GM12878 (cell line): ENCODE measurements around the gene ARX. TPM values are rescaled to one million over a fixed set of nuclear protein-coding genes. Genes with fewer than 3 reads are reported as not detected.

Source experiments
- ATAC-seq: fragments of 200-7000 bp; cut with Tn5 transposase; 3 replicates; pipeline ENCODE4 v1.9.1; 2020; ENCODE audit warnings: mild to moderate bottlenecking, moderate library complexity
- BruUV-seq: library from RNA; stranded (reverse); fragments of 400-500 nt; replicated peaks from 2 replicates; lab custom pipeline; 2021; lab: Mats Ljungman, UMichigan
- CTCF ChIA-PET: fragments of 300-600 bp; sonication (Branson Sonifier 250); formaldehyde crosslinking; extraction: SDS; loops from one replicate; lab custom pipeline; 2021; ENCODE audit warnings: inconsistent platforms; lab: Yijun Ruan, JAX
- POLR2A ChIA-PET: fragments of 350-600 bp; formaldehyde crosslinking; extraction: SDS; loops from one replicate; lab custom pipeline; 2021; ENCODE audit warnings: inconsistent platforms; lab: Charles Lee
- RAD21 ChIA-PET: fragments of 300-600 bp; sonication (Branson Sonifier 250); formaldehyde crosslinking; loops from one replicate; lab custom pipeline; 2023; ENCODE audit warnings: antibody characterized with exemption; ENCODE audit not compliant: unreplicated experiment; lab: Charles Lee
- SMC1A ChIA-PET: fragments of 300-600 bp; sonication (Branson Sonifier 250); formaldehyde crosslinking; loops from one replicate; lab custom pipeline; 2023; ENCODE audit not compliant: unreplicated experiment, uncharacterized antibody; lab: Charles Lee
- DNase-seq: peaks from one replicate; pipeline ENCODE4 v3.0.0-alpha.2; 2011; ENCODE audit warnings: low read depth, low spot score
- FAIRE-seq: peaks from 3 replicates; lab custom pipeline; 2011; peaks lifted over from hg19 to GRCh38; lab: Jason Lieb, UNC
- H2AFZ ChIP-seq: 2 replicates; pipeline ENCODE4 v1.6.0; 2011; ENCODE audit warnings: low read depth, low read length, control low read depth; ENCODE audit not compliant: control insufficient read depth
- H3K27ac ChIP-seq: 2 replicates; pipeline ENCODE4 v1.5.1; 2011; ENCODE audit warnings: control low read depth; ENCODE audit not compliant: control insufficient read depth, insufficient read depth
- H3K27me3 ChIP-seq, 2 experiments: replicated peaks in 1 of 2; 2 replicates each; pipeline versions ENCODE4 v1.6.0 to v1.6.1; 2011; ENCODE audit warnings: low read length in 1 of 2; ENCODE audit not compliant: control insufficient read depth in 2 of 2, insufficient read depth in 2 of 2
- H3K36me3 ChIP-seq, 2 experiments: 2 replicates each; pipeline ENCODE4 v1.5.1; 2011; ENCODE audit warnings: low read length in 1 of 2; ENCODE audit not compliant: control insufficient read depth in 2 of 2, insufficient read depth in 2 of 2
- H3K4me1 ChIP-seq: 2 replicates; pipeline ENCODE4 v1.6.1; 2011; ENCODE audit warnings: mild to moderate bottlenecking, low read length, moderate library complexity, mixed read lengths; ENCODE audit not compliant: control insufficient read depth, insufficient read depth
- H3K4me2 ChIP-seq: 2 replicates; pipeline ENCODE4 v1.6.0; 2011; ENCODE audit warnings: control low read depth; ENCODE audit not compliant: control insufficient read depth, insufficient read depth
- H3K4me3 ChIP-seq: fragments of 200-600 bp; sonication (generic); 2 replicates; pipeline ENCODE4 v1.5.1; 2016
- H3K79me2 ChIP-seq: 2 replicates; pipeline ENCODE4 v1.6.0; 2011; ENCODE audit warnings: low read length; ENCODE audit not compliant: control insufficient read depth, insufficient read depth
- H3K9ac ChIP-seq: 2 replicates; pipeline ENCODE4 v1.8.0; 2011; ENCODE audit warnings: low read length, control low read depth, mixed read lengths; ENCODE audit not compliant: control insufficient read depth, insufficient read depth
- H3K9me3 ChIP-seq: replicated peaks from 3 replicates; pipeline ENCODE4 v1.5.1; 2011; ENCODE audit warnings: mild to moderate bottlenecking, low read length; ENCODE audit not compliant: control insufficient read depth, insufficient read depth
- H4K20me1 ChIP-seq: 2 replicates; pipeline ENCODE4 v1.6.0; 2011; ENCODE audit not compliant: control insufficient read depth, insufficient read depth
- CUX1 ChIP-seq: IDR thresholded peaks from 2 replicates; pipeline ENCODE4 v1.6.1; 2012; ENCODE audit warnings: improper control_type of control experiment, low read depth, low read length; ENCODE audit not compliant: insufficient replicate concordance
- E4F1 ChIP-seq: fragments of 450-650 bp; IDR thresholded peaks from 2 replicates; pipeline ENCODE4 v1.6.1; 2018; ENCODE audit warnings: borderline replicate concordance, mild to moderate bottlenecking; ENCODE audit not compliant: partially characterized antibody
- GATAD2B ChIP-seq: fragments of 450-650 bp; conservative IDR thresholded peaks from 2 replicates; pipeline ENCODE4 v1.6.1; 2017; ENCODE audit warnings: low read depth, mild to moderate bottlenecking, moderate library complexity
- HSF1 ChIP-seq: fragments of 150-350 bp; IDR thresholded peaks from 2 replicates; pipeline ENCODE4 v1.6.1; 2014; ENCODE audit warnings: mild to moderate bottlenecking, low read depth, low read length
- IRF3 ChIP-seq: fragments of 450-650 bp; IDR thresholded peaks from 2 replicates; pipeline ENCODE4 v1.6.1; 2014; ENCODE audit warnings: mild to moderate bottlenecking
- KLF5 ChIP-seq: fragments of 450-650 bp; IDR thresholded peaks from 2 replicates; pipeline ENCODE4 v1.6.1; 2014; ENCODE audit warnings: mild to moderate bottlenecking; ENCODE audit not compliant: partially characterized antibody
- MEF2A ChIP-seq: IDR thresholded peaks from 2 replicates; pipeline ENCODE4 v1.6.1; 2011; ENCODE audit warnings: low read depth, mild to moderate bottlenecking, low read length, moderate library complexity; ENCODE audit not compliant: insufficient read depth
- NRF1 ChIP-seq: conservative IDR thresholded peaks from 2 replicates; pipeline ENCODE4 v1.6.1; 2011; ENCODE audit warnings: mild to moderate bottlenecking, low read depth, low read length, improper control_type of control experiment
- RELA ChIP-seq: fragments of 450-650 bp; IDR thresholded peaks from 2 replicates; pipeline ENCODE4 v1.8.0; 2014; ENCODE audit warnings: borderline replicate concordance; ENCODE audit not compliant: partially characterized antibody
- RFX5 ChIP-seq: IDR thresholded peaks from 2 replicates; pipeline ENCODE4 v1.6.1; 2011; ENCODE audit warnings: low read depth, low read length, improper control_type of control experiment
- SUZ12 ChIP-seq: fragments of 200-600 bp; sonication (generic); IDR thresholded peaks from one replicate; pipeline ENCODE4 v1.6.1; 2018; ENCODE audit warnings: antibody characterized with exemption, mild to moderate bottlenecking; ENCODE audit not compliant: unreplicated experiment
- ZZZ3 ChIP-seq: IDR thresholded peaks from 2 replicates; pipeline ENCODE4 v1.6.1; 2011; ENCODE audit warnings: low read depth; ENCODE audit not compliant: control insufficient read depth, insufficient read length
- WGBS: methylation state at CpG from one replicate; pipeline ENCODE4 v1.1.6; 2016; ENCODE audit warnings: low lambda C conversion rate; ENCODE audit not compliant: insufficient replicate concordance, insufficient coverage; ENCODE audit errors: missing lambda C conversion rate; 5-methylcytosine and 5-hydroxymethylcytosine counted together
- in situ Hi-C: fragments of 300-500 bp; cut with MboI; formaldehyde crosslinking; loops from 9 replicates; pipeline ENCODE4 v1.14.3; 2018; ENCODE audit warnings: mixed read lengths
- intact Hi-C: fragments of 100-400 bp; cut with micrococcal nuclease; formaldehyde crosslinking; loops from one replicate; pipeline ENCODE4 v1.14.2; 2022; ENCODE audit not compliant: unreplicated experiment
- polyA plus RNA-seq, 11 experiments: library from polyadenylated mRNA; depleted of rRNA in 4 of 11; unstranded in 6 of 11; stranded (reverse) in 5 of 11; fragments of >200 nt; fragmentation: Nextera tagmentation in 4 of 11; fragmentation: Illumina TruSeq in 1 of 11; extraction: Ambion mirVana in 4 of 11; extraction: Trizol in 1 of 11; gene quantifications; 1 replicate in 1 of 11; 2 replicates in 10 of 11; pipeline versions ENCODE4 v1.2.1 to v1.2.3, GENCODE V29; 2011 to 2016; ENCODE audit warnings: inconsistent platforms in 2 of 11, missing spikeins in 2 of 11, low read depth in 1 of 11
- total RNA-seq, 4 experiments: library from RNA; depleted of rRNA in 3 of 4; stranded (reverse); fragments of >200 nt in 3 of 4; fragmentation: Illumina TruSeq in 1 of 4; extraction: Trizol in 1 of 4; gene quantifications; 2 replicates each; pipeline versions ENCODE4 v1.2.1 to v1.2.3, GENCODE V29; 2013 to 2021

ARX gene
- total and polyA plus RNA-seq, 10 of the 15 experiments (the other 5 are each of a cell fraction or from before 2014, with no cell fraction given) = 0.03 TPM; not detected in 9

GRCh38 chrX:24965372-24965771, 50.4 kb downstream of the ARX start:
- no peaks in the 10 kb centered on the region for H3K4me1 ChIP-seq
- intact Hi-C loops (no loop called here), in situ Hi-C loops (no loop called here)
- H3K4me3 ChIP-seq = no peak overlapping the region
- TF ChIP-seq RFX5 (no peak), E4F1 (no peak), SUZ12 (no peak), CUX1 (no peak), HSF1 (no peak), ZZZ3 (no peak), KLF5 (no peak), IRF3 (no peak), RELA (no peak), GATAD2B (no peak), NRF1 (no peak), MEF2A (no peak)
- DNase-seq (no peak), FAIRE-seq (no peak), ATAC-seq (no peak)
- no peaks in the 10 kb centered on the region for H3K36me3 ChIP-seq
- H2AFZ ChIP-seq = no peak overlapping the region
- no peaks in the 10 kb centered on the region for H4K20me1 ChIP-seq
- ChIA-PET RAD21 (no interaction called here), CTCF (no interaction called here), SMC1A (interaction anchor here (1.5 kb wide), 1 partner anchor 127 kb away, joined by 3 read pairs; no protein-coding TSS in a partner anchor), POLR2A (interaction anchor here (0.6 kb wide), 1 partner anchor 19 kb away, joined by 7 read pairs; no protein-coding TSS in a partner anchor)
- no peaks in the 10 kb centered on the region for H3K79me2 ChIP-seq
- H3K27me3 ChIP-seq = no peaks in the 10 kb centered on the region
- H3K4me2 ChIP-seq = no peak overlapping the region
- H3K9me3 ChIP-seq = no peaks in the 10 kb centered on the region
- WGBS = 53% methylated on average over 1 of the region's 1 CpG
- no peak overlapping the region for H3K27ac ChIP-seq
- BruUV-seq = no TSS peak
- no peak overlapping the region for H3K9ac ChIP-seq
